ENCODE results near the gene GATA3.

GATA3 gene

DNA sequence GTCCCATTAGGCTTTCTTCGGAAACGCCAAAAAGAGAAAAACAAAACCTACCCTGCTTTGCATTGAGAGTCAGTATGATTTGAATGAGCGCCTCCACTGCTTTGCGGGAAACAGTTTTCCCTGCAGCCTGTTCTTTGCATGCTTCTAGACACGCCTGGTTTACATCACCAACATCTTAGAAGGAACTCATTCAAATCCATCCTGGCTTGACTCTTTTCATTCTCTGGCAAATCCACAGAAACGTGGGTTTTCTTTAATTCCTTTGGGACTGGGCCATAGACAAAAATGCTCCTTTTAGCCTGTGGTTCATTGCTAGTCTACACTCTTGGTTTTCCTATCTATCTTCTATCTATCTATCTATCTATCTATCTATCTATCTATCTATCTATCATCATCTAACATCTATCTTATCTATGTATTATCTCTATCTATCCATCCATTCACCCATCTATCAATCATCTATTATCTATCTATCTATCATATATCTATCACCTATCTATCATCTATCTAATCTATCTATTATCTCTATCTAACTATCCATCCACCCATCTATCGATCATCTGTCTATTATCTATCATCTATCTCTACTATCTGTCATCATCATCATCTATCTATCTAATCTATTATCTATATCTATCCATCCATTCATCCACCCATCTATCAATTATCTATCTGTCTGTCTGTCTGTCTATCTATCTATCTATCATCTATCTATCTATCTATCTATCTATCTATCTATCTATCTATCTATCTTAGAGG lies 68.3 kb downstream of the GATA3 start:
- H3K27ac ChIP-seq, result no peak overlapping the region
- TF ChIP-seq CTCF (conservative IDR thresholded peaks at IDR 0.05), result no peak
- no peak for TF ChIP-seq ZFX (IDR thresholded peaks at IDR 0.05)

GRCh38 chr10:8124436-8124835 lies 69.9 kb downstream of the GATA3 start:
- H3K27ac ChIP-seq, result no peak overlapping the region
- TF ChIP-seq ZFX (IDR thresholded peaks at IDR 0.05) (no peak), CTCF (conservative IDR thresholded peaks at IDR 0.05) (no peak)
